Measurements from ENCODE around the gene BCL11A. TPM values are rescaled to one million over a fixed set of nuclear protein-coding genes. Genes with fewer than 3 reads are reported as not detected.

Gene BCL11A
- total RNA-seq, 4 donors from 2014 or later = 1.5 to 8.8 (median 3.2) TPM

GRCh38 chr2:60519231-60519863 is 34.1 kb downstream of the BCL11A start:
- H3K27ac ChIP-seq = no peak overlapping the region
- H3K4me3 ChIP-seq = no peak overlapping the region
- TF ChIP-seq POLR2A (IDR thresholded peaks at IDR 0.05) (no peak), CTCF (IDR thresholded peaks at IDR 0.05) (no peak)
- no peaks in the 10 kb centered on the region for H3K36me3 ChIP-seq
- intact Hi-C loops (cut with DNase I; ENCODE audit: low total_unique reads) = no loop called here
- H3K27me3 ChIP-seq = no peaks in the 10 kb centered on the region
- no peaks in the 10 kb centered on the region for H3K9me3 ChIP-seq
- no peak for DNase-seq
- H3K4me1 ChIP-seq = no peaks in the 10 kb centered on the region

DNA sequence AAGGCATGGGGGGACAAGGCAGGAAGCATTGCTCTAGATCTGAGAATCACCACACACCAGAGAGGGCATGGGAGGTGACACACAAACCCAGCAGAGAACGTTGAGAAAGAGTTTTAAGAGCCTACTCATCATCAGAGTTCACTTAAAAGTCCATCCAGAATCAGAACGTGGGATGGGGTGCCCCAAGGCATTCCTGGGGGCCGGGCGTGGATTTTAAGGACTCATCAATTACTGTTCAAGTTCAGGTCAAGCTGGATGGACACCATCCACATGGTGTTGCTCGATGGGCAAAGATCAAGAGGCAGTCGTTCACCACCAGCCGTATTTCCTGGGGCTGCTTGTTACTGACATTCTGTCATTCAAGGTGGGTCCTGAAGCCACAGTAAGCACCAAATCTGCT is 34.9 kb downstream of the BCL11A start:
- Histone ChIP-seq H3K4me3 (no peak overlapping the region), H3K36me3 (no peaks in the 10 kb centered on the region), H3K4me1 (no peaks in the 10 kb centered on the region), H3K9me3 (no peaks in the 10 kb centered on the region), H3K27me3 (no peaks in the 10 kb centered on the region), H3K27ac (no peak overlapping the region)
- intact Hi-C loops (cut with DNase I; ENCODE audit: low total_unique reads) = no loop called here
- TF ChIP-seq POLR2A (IDR thresholded peaks at IDR 0.05) (no peak), CTCF (IDR thresholded peaks at IDR 0.05) (no peak)
- no peak for DNase-seq

DNA sequence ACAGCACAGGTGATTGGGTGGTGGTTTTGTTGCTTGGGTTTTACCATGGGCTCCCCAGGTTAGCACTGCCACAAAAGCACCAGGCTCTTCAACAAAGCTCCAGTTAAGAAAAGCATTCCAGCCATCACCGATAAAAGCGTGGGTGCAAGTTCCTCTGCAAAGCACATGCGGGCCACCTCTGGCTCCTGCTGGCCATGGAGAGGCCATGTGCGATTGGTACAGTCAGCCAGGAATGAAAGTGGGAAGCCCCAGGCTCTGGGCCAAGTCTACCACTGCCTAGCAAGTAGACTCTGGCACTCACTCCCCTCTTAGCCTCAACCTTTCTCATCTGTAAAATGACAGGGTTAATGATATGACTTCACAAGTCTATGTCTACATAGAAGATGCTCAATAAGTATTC is 36.0 kb downstream of the BCL11A start:
- no peaks in the 10 kb centered on the region for H3K4me1 ChIP-seq
- H3K27ac ChIP-seq = no peak overlapping the region
- intact Hi-C loops (cut with DNase I; ENCODE audit: low total_unique reads) = no loop called here
- H3K9me3 ChIP-seq = no peaks in the 10 kb centered on the region
- no peak for TF ChIP-seq POLR2A (IDR thresholded peaks at IDR 0.05)
- no peak for TF ChIP-seq CTCF (IDR thresholded peaks at IDR 0.05)
- no peaks in the 10 kb centered on the region for H3K36me3 ChIP-seq
- no peak for DNase-seq
- no peak overlapping the region for H3K4me3 ChIP-seq
- no peaks in the 10 kb centered on the region for H3K27me3 ChIP-seq

GRCh38 chr2:60516826-60517225 is 36.6 kb downstream of the BCL11A start:
- H3K4me3 ChIP-seq = no peak overlapping the region
- no peaks in the 10 kb centered on the region for H3K4me1 ChIP-seq
- no peaks in the 10 kb centered on the region for H3K27me3 ChIP-seq
- intact Hi-C loops (cut with DNase I; ENCODE audit: low total_unique reads) = no loop called here
- no peaks in the 10 kb centered on the region for H3K9me3 ChIP-seq
- no peak for TF ChIP-seq POLR2A (IDR thresholded peaks at IDR 0.05)
- TF ChIP-seq CTCF (IDR thresholded peaks at IDR 0.05) = no peak
- peak overlapping the region in 1 of 2 donors; percentile 15 for H3K27ac ChIP-seq
- no peaks in the 10 kb centered on the region for H3K36me3 ChIP-seq
- DNase-seq = no peak

DNA sequence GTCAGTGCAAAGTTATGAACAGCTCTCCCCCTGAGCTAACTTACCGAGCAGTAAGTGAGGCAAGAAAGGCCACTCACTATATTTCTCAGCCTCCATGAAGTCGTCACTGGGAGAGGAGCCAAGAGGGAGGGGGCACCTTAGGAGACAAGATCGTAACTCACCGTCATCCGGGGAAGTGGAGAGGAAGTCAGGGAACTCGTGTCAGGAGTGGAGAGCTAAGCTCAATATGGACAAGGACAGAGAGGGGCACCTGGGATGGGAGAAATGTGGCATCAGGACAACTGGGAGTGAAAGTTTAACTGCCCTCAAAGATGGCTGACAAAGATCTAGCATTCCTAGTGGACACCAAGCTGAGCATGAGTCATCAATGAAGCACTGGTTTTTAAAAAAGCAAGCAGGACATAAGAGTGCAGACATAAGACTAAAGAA is 37.1 kb downstream of the BCL11A start:
- Histone ChIP-seq H3K9me3 (no peaks in the 10 kb centered on the region), H3K27me3 (no peaks in the 10 kb centered on the region), H3K36me3 (no peaks in the 10 kb centered on the region), H3K27ac (peak overlapping the region in 1 of 2 donors; percentile 15), H3K4me3 (no peak overlapping the region), H3K4me1 (no peaks in the 10 kb centered on the region)
- peak in 1 of 2 donors; percentile 34 for DNase-seq
- TF ChIP-seq CTCF (IDR thresholded peaks at IDR 0.05) (no peak), POLR2A (IDR thresholded peaks at IDR 0.05) (no peak)
- intact Hi-C loops (cut with DNase I; ENCODE audit: low total_unique reads) = no loop called here
